NCI-H774 (cell line): Measurements from ENCODE around the gene ZACN.
"Not testable (repeated sequence)": the region's sequence is repeated elsewhere in the genome, so short reads cannot be mapped to it uniquely, and the experiment has no call there.

Experiments
- DNase-seq: peaks from one replicate; lab custom pipeline; 2025; lab: John Stamatoyannopoulos, UW

Gene ZACN

GRCh38 chr17:76078860-76079534, at the start of gene ZACN:
ZACN (plus strand) TSS chr17:76079182; CDS start chr17:76079265, 83 bp downstream.
- DNase-seq: peak; percentile 47

GRCh38 chr17:76032073-76032779, 46.8 kb upstream of the ZACN start:
- peak; percentile 48 for DNase-seq

GRCh38 chr17:76032780-76033108, 46.2 kb upstream of the ZACN start:
- DNase-seq: no peak

- no peak for DNase-seq
These were observed 45.8 kb upstream of the ZACN start for GRCh38 chr17:76033139-76033538.

- DNase-seq: no peak
These were observed 44.3 kb upstream of the ZACN start for GRCh38 chr17:76034428-76035350.

GRCh38 chr17:76036497-76037261, 42.3 kb upstream of the ZACN start:
- DNase-seq: no peak

- DNase-seq: no peak
These were observed 40.9 kb upstream of the ZACN start for GRCh38 chr17:76038050-76038449.

- DNase-seq: no peak
These were observed 39.9 kb upstream of the ZACN start for GRCh38 chr17:76039121-76039520.

GRCh38 chr17:76040376-76040775, 38.6 kb upstream of the ZACN start:
- no peak for DNase-seq

GRCh38 chr17:76042868-76043267, 36.1 kb upstream of the ZACN start:
- not testable (repeated sequence) for DNase-seq

GRCh38 chr17:76044475-76045007, 34.4 kb upstream of the ZACN start:
- not testable (repeated sequence) for DNase-seq

- DNase-seq: no peak
These were observed 32.9 kb upstream of the ZACN start for GRCh38 chr17:76046064-76046463.

- DNase-seq: no peak
These were observed 30.9 kb upstream of the ZACN start for GRCh38 chr17:76048025-76048605.

- DNase-seq: no peak
These were observed 30.3 kb upstream of the ZACN start for GRCh38 chr17:76048711-76049110.

GRCh38 chr17:76049239-76049638, 29.7 kb upstream of the ZACN start:
- no peak for DNase-seq

- no peak for DNase-seq
These were observed 29.0 kb upstream of the ZACN start for GRCh38 chr17:76049836-76050537.

GRCh38 chr17:76050538-76051467, 28.2 kb upstream of the ZACN start:
- no peak for DNase-seq

GRCh38 chr17:76051561-76051960, 27.4 kb upstream of the ZACN start:
- DNase-seq: no peak
